ENCODE measurements around the gene CTU2.
A peak's percentile ranks its signal among the peaks of the same experiment; 100 is the strongest.

- no peak for TF ChIP-seq CTCF (IDR thresholded peaks at IDR 0.05)
- peak in 1 of 3 donors; percentile 15 for TF ChIP-seq POLR2AphosphoS5 (IDR thresholded peaks at IDR 0.05)
- no peak for TF ChIP-seq EP300 (IDR thresholded peaks at IDR 0.05)
Measured at GRCh38 chr16:88746506-88746905, 40.2 kb downstream of the CTU2 start.

Data from stomach (tissue), 4 donors.